Neural cell (in vitro differentiated cells): Measurements from ENCODE around the gene REPS2.

Experiments used
- EP300 ChIP-seq: fragments of 450-650 bp; conservative IDR thresholded peaks from 2 replicates; pipeline ENCODE4 v1.6.1; 2014; ENCODE audit warnings: antibody characterized with exemption, mild to moderate bottlenecking, moderate library complexity; ENCODE audit not compliant: poor library complexity, severe bottlenecking
- EZH2 ChIP-seq: fragments of 200-600, 300-800 bp; shearing (Covaris generic), sonication (generic); IDR thresholded peaks from 2 replicates; pipeline ENCODE4 v1.6.1; 2014; ENCODE audit warnings: antibody characterized with exemption, low read length, borderline replicate concordance, mild to moderate bottlenecking; ENCODE audit not compliant: insufficient read depth, poor library complexity, severe bottlenecking
- MXI1 ChIP-seq: fragments of 450-650 bp; conservative IDR thresholded peaks from 2 replicates; pipeline ENCODE4 v1.6.1; 2014; ENCODE audit warnings: antibody characterized with exemption, mild to moderate bottlenecking; ENCODE audit not compliant: poor library complexity, severe bottlenecking
- POLR2AphosphoS5 ChIP-seq: IDR thresholded peaks from 2 replicates; pipeline ENCODE4 v1.6.1; 2012
- RAD21 ChIP-seq: fragments of 450-650 bp; conservative IDR thresholded peaks from 2 replicates; pipeline ENCODE4 v1.6.1; 2014; ENCODE audit warnings: antibody characterized with exemption, mild to moderate bottlenecking, moderate library complexity
- TF ChIP-seq, protein P1 (sequence below): fragments of 450-650 bp; IDR thresholded peaks from 2 replicates; pipeline ENCODE4 v1.5.1; 2014; ENCODE audit warnings: antibody characterized with exemption, mild to moderate bottlenecking, moderate library complexity; ENCODE audit not compliant: poor library complexity, severe bottlenecking
- TF ChIP-seq, protein P2 (sequence below): IDR thresholded peaks from 2 replicates; pipeline ENCODE4 v1.6.1; 2012; ENCODE audit warnings: borderline replicate concordance

DNA sequence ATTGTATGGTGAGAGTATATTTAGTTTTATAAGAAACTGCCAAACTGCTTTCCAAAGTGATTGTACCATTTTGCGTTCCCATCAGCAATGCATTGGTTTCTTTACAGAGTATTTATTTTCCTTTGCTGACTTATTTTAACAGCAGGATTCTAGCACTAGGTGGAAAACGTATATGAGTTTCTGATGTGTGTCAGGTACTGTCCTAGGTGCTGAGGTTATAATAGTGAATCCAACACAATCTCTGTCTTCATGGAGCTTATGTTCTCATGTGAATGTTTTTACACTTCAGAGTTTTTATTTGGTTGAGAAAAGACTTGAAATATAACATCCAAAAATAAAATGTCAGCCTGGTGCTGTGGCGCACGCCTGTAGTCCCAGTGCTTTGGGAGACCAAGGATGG lies 4.0 kb downstream of the REPS2 start:
- TF ChIP-seq, protein P1, sequence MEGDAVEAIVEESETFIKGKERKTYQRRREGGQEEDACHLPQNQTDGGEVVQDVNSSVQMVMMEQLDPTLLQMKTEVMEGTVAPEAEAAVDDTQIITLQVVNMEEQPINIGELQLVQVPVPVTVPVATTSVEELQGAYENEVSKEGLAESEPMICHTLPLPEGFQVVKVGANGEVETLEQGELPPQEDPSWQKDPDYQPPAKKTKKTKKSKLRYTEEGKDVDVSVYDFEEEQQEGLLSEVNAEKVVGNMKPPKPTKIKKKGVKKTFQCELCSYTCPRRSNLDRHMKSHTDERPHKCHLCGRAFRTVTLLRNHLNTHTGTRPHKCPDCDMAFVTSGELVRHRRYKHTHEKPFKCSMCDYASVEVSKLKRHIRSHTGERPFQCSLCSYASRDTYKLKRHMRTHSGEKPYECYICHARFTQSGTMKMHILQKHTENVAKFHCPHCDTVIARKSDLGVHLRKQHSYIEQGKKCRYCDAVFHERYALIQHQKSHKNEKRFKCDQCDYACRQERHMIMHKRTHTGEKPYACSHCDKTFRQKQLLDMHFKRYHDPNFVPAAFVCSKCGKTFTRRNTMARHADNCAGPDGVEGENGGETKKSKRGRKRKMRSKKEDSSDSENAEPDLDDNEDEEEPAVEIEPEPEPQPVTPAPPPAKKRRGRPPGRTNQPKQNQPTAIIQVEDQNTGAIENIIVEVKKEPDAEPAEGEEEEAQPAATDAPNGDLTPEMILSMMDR: no peak
- TF ChIP-seq POLR2AphosphoS5 (no peak), EZH2 (no peak), RAD21 (no peak), MXI1 (no peak), EP300 (no peak)
- TF ChIP-seq, protein P2, sequence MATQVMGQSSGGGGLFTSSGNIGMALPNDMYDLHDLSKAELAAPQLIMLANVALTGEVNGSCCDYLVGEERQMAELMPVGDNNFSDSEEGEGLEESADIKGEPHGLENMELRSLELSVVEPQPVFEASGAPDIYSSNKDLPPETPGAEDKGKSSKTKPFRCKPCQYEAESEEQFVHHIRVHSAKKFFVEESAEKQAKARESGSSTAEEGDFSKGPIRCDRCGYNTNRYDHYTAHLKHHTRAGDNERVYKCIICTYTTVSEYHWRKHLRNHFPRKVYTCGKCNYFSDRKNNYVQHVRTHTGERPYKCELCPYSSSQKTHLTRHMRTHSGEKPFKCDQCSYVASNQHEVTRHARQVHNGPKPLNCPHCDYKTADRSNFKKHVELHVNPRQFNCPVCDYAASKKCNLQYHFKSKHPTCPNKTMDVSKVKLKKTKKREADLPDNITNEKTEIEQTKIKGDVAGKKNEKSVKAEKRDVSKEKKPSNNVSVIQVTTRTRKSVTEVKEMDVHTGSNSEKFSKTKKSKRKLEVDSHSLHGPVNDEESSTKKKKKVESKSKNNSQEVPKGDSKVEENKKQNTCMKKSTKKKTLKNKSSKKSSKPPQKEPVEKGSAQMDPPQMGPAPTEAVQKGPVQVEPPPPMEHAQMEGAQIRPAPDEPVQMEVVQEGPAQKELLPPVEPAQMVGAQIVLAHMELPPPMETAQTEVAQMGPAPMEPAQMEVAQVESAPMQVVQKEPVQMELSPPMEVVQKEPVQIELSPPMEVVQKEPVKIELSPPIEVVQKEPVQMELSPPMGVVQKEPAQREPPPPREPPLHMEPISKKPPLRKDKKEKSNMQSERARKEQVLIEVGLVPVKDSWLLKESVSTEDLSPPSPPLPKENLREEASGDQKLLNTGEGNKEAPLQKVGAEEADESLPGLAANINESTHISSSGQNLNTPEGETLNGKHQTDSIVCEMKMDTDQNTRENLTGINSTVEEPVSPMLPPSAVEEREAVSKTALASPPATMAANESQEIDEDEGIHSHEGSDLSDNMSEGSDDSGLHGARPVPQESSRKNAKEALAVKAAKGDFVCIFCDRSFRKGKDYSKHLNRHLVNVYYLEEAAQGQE: no peak
